Right forelimb (tissue), 1 donor: ENCODE data around the gene AARS1.
A peak's percentile ranks its signal among the peaks of the same experiment; 100 is the strongest.
"Not testable (repeated sequence)": the region's sequence is repeated elsewhere in the genome, so short reads cannot be mapped to it uniquely, and the experiment has no call there.

Experiments used
- DNase-seq: peaks from one replicate; pipeline ENCODE4 v3.0.0-alpha.2; 2018

Gene AARS1

GRCh38 chr16:70289229-70290094, at the start of gene AARS1:
Gene AARS1, minus strand, starts transcription at chr16:70289506. Its CDS starts 6,743 bp downstream, at chr16:70282763.
- DNase-seq, result peak; percentile 96

DNA sequence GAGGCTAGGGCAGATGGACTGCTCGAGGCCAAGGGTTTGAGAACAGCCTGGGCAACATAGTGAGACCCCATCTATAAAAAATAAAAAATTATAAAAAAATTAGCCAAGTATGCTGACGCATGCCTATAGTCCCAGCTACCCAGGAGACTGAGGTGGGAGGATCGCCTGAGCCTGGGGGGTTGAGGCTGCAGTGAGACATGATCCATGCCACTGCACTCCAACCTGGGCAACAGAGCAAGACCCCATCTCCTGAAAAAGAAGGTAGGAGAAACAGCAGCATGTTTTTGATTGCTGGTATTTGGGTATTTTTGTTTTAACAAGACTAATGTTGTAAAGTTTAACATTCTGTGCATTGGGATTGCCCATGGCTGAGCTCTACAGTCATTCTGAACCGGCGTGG, 48.5 kb upstream of the AARS1 start:
- no peak for DNase-seq

- DNase-seq, result not testable (repeated sequence)
These were observed 43.4 kb upstream of the AARS1 start for GRCh38 chr16:70332728-70333127.

DNA sequence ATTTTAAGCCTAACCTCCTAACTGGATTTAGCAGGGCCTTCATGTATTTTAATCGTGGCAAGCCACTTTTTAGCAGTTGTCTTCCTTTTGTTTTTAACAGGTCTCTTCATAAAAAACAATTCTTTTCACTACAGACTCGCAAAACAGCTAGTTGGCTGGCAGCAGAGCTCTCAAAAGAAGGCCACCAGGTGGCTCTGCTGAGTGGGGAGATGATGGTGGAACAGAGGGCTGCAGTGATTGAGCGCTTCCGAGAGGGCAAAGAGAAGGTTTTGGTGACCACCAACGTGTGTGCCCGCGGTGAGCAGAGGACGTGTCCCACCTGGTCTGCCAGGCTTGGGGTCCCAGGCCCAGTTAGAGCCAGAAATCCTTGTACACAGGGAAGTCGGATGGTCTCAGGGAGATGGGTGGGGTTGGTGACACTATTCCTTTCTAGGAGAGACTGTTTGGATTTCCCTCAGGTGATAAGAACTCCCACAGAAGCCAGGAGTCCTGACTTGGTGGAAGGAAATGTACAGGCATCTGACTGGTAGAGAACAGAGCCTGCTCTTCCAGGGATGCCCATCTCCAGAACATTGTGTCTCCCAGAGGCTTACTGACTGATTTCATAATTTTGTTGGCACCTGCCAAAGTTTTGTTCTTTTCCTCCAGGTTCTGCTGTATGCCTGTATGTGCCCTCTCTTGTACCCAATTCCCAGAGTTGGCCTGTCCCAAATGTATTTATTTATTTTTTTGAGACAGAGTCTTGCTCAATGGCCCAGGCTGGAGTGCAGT, 42.5 kb upstream of the AARS1 start:
- DNase-seq, result no peak

DNA sequence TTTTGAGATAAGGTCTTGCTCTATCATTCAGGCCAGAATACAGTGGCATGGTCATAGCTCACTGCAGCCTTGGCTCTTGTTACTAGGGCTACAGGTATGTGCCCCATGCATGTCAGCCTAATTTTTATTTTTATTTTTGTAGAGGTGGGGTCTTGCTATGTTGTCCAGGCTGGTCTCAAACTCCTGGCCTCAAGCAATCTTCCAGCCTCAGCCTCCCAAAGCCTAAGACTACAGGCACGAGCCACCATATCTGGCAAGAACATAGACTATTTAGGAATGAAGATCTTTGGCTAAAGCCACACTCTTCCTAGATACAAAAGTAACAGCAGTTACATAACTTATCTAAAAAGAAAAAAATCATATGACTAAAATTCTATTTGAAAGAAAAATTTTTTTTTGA, 41.8 kb upstream of the AARS1 start:
- DNase-seq, result no peak

- DNase-seq, result no peak
These were observed 35.9 kb upstream of the AARS1 start for GRCh38 chr16:70324998-70325747.

DNA sequence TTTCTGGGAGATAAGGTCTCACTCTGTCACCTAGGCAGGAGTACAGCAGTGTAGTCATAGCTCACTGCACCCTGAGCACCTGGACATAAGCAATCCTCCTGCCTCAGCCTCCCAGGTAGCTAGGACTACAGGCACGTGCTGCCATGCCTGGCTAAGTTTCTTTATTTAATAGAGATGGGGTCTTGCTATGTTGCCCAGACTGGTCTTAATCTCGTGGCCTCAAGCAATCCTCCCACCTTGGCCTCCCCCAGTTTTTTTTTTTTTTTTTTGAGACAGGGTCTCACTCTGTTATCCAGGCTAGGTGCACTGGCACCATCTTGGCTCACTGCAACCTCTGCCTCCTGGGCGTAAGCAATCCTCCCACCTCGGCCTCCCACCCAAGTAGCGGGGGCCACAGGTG, 30.8 kb upstream of the AARS1 start:
- DNase-seq, result no peak

DNA sequence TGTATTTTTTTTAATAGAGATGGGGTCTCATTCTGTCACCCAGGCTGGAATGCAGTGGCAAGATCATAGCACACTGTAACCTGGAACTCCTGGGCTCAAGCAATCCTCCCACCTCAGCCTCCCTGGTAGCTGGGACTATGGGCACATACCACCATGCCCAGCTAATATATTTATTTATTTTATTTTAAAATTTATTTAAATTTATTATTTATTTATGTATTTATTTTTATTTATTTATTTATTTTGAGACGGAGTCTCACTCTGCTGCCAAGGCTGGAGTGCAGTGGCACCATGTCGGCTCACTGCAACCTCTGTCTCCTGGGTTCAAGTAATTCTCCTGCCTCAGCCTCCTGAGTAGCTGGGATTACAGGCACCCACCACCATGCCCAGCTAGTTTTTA, 18.4 kb upstream of the AARS1 start:
- not testable (repeated sequence) for DNase-seq

DNA sequence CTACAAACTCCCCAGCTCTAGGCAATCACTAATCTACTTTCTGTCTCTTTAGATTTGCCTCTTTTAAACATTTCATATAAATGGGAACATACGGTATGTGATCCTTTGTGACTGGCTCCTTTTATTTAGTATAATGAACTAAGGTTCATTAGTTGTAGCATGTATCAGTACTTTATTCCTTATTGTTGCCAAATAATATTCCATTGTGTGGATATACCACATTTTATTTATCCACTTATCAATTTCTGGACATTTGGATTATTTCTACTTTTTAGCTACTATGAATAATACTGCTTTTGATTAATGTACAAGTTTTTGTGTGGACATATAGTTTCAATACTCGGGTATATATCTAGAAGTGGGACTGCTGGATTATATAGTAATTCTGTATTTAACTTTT, 17.6 kb upstream of the AARS1 start:
- DNase-seq, result no peak

DNA sequence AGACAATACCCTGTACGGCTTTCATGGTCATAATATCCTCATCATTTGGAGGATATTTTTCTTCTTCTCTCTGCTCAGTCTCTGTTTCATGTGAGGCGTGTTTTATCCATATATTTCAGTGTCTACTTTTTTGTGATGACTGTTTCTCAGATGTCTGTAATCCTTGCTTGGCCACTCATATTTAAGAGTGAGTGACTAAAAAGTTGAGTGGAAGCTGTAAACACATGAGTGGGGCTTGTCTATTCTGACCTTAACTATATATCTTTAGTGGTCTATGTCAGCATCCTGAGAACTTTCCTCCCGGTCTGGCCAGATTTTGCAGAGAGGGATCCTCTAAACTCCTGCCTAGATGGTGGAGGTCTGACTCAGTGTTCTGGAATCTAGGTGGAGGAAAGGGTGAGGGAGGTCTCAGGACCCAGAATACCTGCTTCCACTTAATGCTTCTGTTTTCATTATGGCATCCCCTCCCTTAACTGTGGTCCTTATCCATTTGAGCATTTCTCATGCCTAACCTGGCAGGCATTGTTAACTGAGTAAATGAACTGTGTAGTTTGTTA, 15.7 kb upstream of the AARS1 start:
- DNase-seq, result no peak

DNA sequence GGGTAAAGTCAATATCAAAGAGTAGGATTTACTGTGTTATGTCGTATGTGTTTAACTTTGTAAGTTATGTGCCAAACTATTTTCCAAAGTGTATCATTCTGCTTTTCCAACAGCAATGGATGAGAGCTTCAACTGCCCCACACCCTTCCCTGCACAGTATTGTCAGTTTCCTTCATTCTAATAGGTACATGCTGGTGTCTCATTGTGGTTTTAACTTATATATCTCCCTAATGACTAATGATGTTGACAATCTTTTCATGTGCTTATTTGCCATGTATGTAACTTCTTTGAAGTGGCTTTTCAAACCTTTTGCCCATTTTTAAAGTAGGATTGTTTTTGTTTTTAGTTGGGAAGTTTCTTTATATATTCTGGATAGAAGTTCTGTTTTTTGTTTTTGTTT, 13.4 kb upstream of the AARS1 start:
- no peak for DNase-seq

DNA sequence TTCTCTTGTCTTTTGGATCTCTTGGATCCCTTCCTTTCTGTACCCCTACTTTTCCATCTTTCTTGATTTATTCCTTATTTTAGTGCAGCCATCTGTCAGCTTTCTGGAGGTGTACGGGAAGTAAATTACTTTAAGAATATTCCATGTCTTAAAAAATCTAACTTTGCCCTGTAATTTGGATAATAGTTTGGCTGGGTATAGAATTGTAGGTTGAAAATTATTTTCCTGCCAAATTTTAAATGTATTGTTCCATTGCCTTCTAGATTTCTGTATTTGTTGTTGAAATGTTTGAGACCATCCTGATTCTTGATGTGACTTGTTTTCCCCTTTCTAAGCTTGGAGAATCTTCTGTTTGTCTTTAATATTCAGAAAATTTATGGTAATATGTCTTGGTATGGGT, 11.8 kb upstream of the AARS1 start:
- no peak for DNase-seq

GRCh38 chr16:70298988-70299938, 10.0 kb upstream of the AARS1 start, which contains the start of gene DDX19B:
Gene DDX19B, plus strand, starts transcription at chr16:70299186. Its CDS starts 112 bp downstream, at chr16:70299298.
- DNase-seq, result peak; percentile 88

GRCh38 chr16:70295634-70296033, 6.3 kb upstream of the AARS1 start:
- DNase-seq, result no peak

GRCh38 chr16:70294385-70295025, 5.2 kb upstream of the AARS1 start:
- DNase-seq, result no peak

- DNase-seq, result not testable (repeated sequence)
These were observed 2.8 kb upstream of the AARS1 start for GRCh38 chr16:70292148-70292547.

- no peak for DNase-seq
These were observed 1.7 kb upstream of the AARS1 start for GRCh38 chr16:70290949-70291519.

DNA sequence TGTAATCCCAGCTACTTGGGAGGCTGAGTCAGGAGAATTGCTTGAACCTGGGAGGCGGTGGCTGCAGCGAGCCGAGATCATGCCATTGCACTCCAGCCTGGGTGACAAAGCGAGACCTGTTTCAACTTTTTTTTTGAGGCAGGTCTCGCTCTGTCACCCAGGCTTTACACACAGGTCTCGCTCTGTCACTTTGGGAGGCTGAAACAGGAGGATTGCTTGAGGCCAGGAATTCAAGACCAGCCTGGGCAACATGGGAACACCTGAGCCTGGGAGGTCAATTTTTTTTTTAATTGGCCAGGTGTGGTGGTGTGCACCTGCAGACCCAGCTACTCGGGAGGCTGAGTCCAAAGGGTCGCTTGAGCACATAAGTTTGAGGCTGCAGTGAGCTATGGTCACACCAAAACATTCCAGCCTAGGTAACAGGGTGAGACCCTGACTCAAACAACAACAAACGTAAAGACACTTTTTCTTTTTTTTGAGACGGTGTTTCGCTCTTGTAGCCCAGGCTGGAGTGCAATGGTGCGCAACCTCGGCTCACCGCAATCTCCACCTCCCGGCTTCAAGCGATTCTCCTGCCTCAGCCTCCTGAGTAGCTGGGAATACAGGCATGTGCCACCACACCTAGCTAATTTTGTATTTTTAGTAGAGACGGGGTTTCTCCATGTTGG, 1.9 kb downstream of the AARS1 start:
- not testable (repeated sequence) for DNase-seq

- DNase-seq, result no peak
These were observed 12.9 kb downstream of the AARS1 start for GRCh38 chr16:70276392-70276791.

DNA sequence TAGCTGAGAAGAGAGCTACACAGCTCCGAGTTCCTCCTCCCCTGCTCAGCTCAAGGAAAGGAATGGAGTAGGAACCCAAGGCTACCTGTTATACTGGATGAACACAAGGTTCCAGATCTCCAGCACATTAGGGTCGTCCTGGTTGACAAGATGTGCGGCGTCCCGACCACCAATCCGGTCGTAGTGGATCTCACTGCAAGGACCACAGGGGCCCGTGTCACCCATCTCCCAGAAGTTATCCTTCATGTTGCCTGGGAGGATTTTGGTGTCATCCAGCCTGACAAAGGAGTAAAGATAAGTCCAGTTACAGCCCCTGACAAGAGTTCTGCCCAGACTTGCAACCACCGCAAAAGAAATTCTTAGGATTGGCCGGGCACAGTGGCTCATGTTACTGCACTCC, 17.6 kb downstream of the AARS1 start:
- DNase-seq, result no peak
